Gastroesophageal sphincter (tissue), 3 donors: Measurements from ENCODE around the gene PSD.

Experiments used
- CTCF ChIP-seq, 4 experiments: fragments of 200-600 bp in 2 of 4; fragments of 450-650 bp in 2 of 4; sonication (generic) in 1 of 4; IDR thresholded peaks; one replicate each; pipeline ENCODE4 v1.5.1; 2017 to 2019; ENCODE audit warnings: antibody characterized with exemption in 4 of 4, mild to moderate bottlenecking in 2 of 4, moderate library complexity in 2 of 4
- POLR2A ChIP-seq, 2 donors: fragments of 450-650 bp; IDR thresholded peaks; one replicate each; pipeline ENCODE4 v1.6.1; 2017; ENCODE audit warnings: antibody characterized with exemption in 2 of 2, mild to moderate bottlenecking in 2 of 2, moderate library complexity in 1 of 2
- POLR2AphosphoS5 ChIP-seq: sonication (generic); formaldehyde crosslinking; IDR thresholded peaks from one replicate; pipeline ENCODE4 v1.6.1; 2017; ENCODE audit warnings: antibody characterized with exemption

- no peak for TF ChIP-seq CTCF (IDR thresholded peaks at IDR 0.05)
- no peak for TF ChIP-seq POLR2AphosphoS5
- peak; percentile 13 to 26 for TF ChIP-seq POLR2A (IDR thresholded peaks at IDR 0.05)
Measured at GRCh38 chr10:102408728-102409603, 9.6 kb downstream of the PSD start.
